BE2C (cell line): Measurements from ENCODE around the gene CFAP299.
"Not testable (repeated sequence)": the region's sequence is repeated elsewhere in the genome, so short reads cannot be mapped to it uniquely, and the experiment has no call there.

ENCODE experiments used
- DNase-seq: peaks from one replicate; pipeline ENCODE4 v3.0.0-alpha.2; 2020
- H3K27me3 ChIP-seq: fragments of 250-450 bp; sonication (Bioruptor Pico); 2 replicates; pipeline ENCODE4 v1.5.1; 2020; ENCODE audit warnings: mild to moderate bottlenecking
- H3K36me3 ChIP-seq: fragments of 250-450 bp; sonication (Bioruptor Pico); 2 replicates; pipeline ENCODE4 v1.5.1; 2020; ENCODE audit warnings: mild to moderate bottlenecking
- H3K4me1 ChIP-seq: fragments of 250-450 bp; sonication (Bioruptor Pico); 2 replicates; pipeline ENCODE4 v1.5.1; 2020
- H3K4me3 ChIP-seq: 2 replicates; pipeline ENCODE4 v1.5.1; 2011; ENCODE audit warnings: low read depth, low read length
- H3K9me3 ChIP-seq: fragments of 250-450 bp; sonication (Bioruptor Pico); 2 replicates; pipeline ENCODE4 v1.5.1; 2020
- CTCF ChIP-seq: IDR thresholded peaks from 2 replicates; pipeline ENCODE4 v1.5.1; 2012; ENCODE audit warnings: mild to moderate bottlenecking, low read depth, low read length

Gene CFAP299

GRCh38 chr4:80781431-80781830 lies 445.9 kb downstream of the CFAP299 start:
- no peak for TF ChIP-seq CTCF
- Histone ChIP-seq H3K36me3 (no peaks in the 10 kb centered on the region), H3K27me3 (no peaks in the 10 kb centered on the region), H3K4me1 (no peaks in the 10 kb centered on the region), H3K9me3 (no peaks in the 10 kb centered on the region), H3K4me3 (no peak overlapping the region)
- no peak for DNase-seq

- DNase-seq = no peak
- H3K4me1 ChIP-seq = no peaks in the 10 kb centered on the region
These were observed 451.8 kb downstream of the CFAP299 start for GRCh38 chr4:80787306-80787705.

GRCh38 chr4:80788798-80789197 lies 453.3 kb downstream of the CFAP299 start:
- Histone ChIP-seq H3K27me3 (no peaks in the 10 kb centered on the region), H3K4me1 (no peaks in the 10 kb centered on the region), H3K9me3 (no peaks in the 10 kb centered on the region), H3K36me3 (no peaks in the 10 kb centered on the region), H3K4me3 (no peak overlapping the region)
- TF ChIP-seq CTCF = no peak
- no peak for DNase-seq

More at GRCh38 chr4:80787306-80787705, 451.8 kb downstream of the CFAP299 start:
- no peaks in the 10 kb centered on the region for H3K36me3 ChIP-seq
- no peaks in the 10 kb centered on the region for H3K27me3 ChIP-seq
- TF ChIP-seq CTCF = no peak
- no peaks in the 10 kb centered on the region for H3K9me3 ChIP-seq
- no peak overlapping the region for H3K4me3 ChIP-seq

GRCh38 chr4:80790152-80790551 lies 454.6 kb downstream of the CFAP299 start:
- TF ChIP-seq CTCF = no peak
- Histone ChIP-seq H3K36me3 (no peaks in the 10 kb centered on the region), H3K9me3 (no peaks in the 10 kb centered on the region), H3K4me1 (no peaks in the 10 kb centered on the region), H3K4me3 (no peak overlapping the region), H3K27me3 (no peaks in the 10 kb centered on the region)
- no peak for DNase-seq

GRCh38 chr4:80793660-80794059 lies 458.1 kb downstream of the CFAP299 start:
- not testable (repeated sequence) for DNase-seq, H3K4me3 ChIP-seq, H3K27me3 ChIP-seq, H3K9me3 ChIP-seq, H3K36me3 ChIP-seq, H3K4me1 ChIP-seq

GRCh38 chr4:80798082-80798481 lies 462.6 kb downstream of the CFAP299 start:
- no peak overlapping the region for H3K4me3 ChIP-seq
- no peaks in the 10 kb centered on the region for H3K27me3 ChIP-seq
- TF ChIP-seq CTCF = no peak
- H3K4me1 ChIP-seq = no peaks in the 10 kb centered on the region
- no peaks in the 10 kb centered on the region for H3K9me3 ChIP-seq
- DNase-seq = no peak
- no peaks in the 10 kb centered on the region for H3K36me3 ChIP-seq

GRCh38 chr4:80800719-80801118 lies 465.2 kb downstream of the CFAP299 start:
- H3K4me3 ChIP-seq, H3K36me3 ChIP-seq, H3K9me3 ChIP-seq, H3K27me3 ChIP-seq, H3K4me1 ChIP-seq, DNase-seq: not testable (repeated sequence)
